ENCODE data around the gene N4BP3.
A peak's percentile ranks its signal among the peaks of the same experiment; 100 is the strongest.
"Not testable (repeated sequence)": the region's sequence is repeated elsewhere in the genome, so short reads cannot be mapped to it uniquely, and the experiment has no call there.

Gene N4BP3

GRCh38 chr5:178121391-178122276 lies 8.3 kb downstream of the N4BP3 start:
- no peak for DNase-seq (ENCODE audit: low spot score)

DNA sequence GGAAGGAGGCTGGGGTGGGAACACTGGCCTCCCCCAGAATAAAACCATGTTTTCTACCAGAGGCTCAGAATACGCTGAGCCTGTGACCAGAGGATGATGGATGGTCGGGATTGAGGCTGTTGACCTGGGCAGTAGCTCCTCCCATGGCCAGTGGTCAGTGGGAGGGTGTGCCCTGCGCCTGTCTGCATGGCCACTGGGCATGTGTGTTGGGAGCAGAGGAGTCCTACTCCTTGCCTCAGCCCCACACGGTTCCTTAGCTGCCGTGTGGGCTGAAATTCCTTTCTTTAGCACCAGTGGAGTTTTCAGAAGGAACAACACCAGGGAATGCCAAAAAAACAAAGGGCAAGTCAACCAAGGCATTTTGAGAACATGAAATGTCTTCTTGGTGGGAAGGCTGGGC lies 9.0 kb downstream of the N4BP3 start:
- no peak for DNase-seq (ENCODE audit: low spot score)

DNA sequence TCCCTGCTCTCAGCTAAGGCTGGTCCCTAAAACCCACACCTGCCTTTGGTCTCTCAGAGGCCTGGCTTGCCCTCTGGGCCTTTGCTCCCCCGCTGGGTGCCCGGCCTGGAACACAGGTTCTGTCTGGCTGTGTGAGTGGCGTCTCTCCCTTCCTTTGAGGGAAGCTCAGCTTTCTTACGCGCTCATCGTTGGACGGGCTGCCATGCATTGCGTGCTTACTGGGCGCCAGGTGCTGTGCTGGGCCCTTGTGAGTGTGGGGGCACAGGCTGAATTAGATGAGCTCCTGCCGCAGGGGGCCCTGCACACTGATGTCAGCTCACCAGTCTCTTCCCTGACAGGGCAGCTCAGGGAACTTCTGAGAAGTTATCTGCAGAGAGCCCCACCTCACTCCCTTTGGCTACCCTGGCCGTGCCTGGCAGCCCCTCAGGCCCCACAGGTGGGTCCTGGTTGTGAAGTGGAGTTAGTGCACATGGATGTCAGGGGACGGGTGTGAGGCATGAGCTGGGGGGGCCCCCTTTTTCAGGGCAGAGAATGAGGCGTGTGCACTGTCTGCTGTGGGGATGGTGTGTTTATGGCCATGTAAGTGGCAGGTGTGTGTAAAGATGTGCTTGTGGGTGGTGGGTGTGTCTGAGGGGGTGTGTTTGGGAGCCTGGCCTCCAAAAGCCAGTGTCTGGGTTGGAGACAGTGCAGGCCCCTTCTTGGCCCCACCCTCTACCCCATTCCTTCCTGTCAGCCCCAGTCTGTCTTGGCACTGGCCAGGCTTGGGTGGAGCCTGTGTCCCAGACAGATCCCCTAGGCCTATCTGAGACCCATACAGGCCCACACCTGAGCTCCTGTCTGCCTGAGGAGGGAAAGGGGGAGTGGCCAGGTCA lies 10.0 kb downstream of the N4BP3 start:
- DNase-seq (ENCODE audit: low spot score): no peak

- no peak for DNase-seq (ENCODE audit: low spot score)
Measured at GRCh38 chr5:178123966-178124925, 10.9 kb downstream of the N4BP3 start.

- DNase-seq (ENCODE audit: low spot score): no peak
Measured at GRCh38 chr5:178125253-178125906, 12.0 kb downstream of the N4BP3 start.

DNA sequence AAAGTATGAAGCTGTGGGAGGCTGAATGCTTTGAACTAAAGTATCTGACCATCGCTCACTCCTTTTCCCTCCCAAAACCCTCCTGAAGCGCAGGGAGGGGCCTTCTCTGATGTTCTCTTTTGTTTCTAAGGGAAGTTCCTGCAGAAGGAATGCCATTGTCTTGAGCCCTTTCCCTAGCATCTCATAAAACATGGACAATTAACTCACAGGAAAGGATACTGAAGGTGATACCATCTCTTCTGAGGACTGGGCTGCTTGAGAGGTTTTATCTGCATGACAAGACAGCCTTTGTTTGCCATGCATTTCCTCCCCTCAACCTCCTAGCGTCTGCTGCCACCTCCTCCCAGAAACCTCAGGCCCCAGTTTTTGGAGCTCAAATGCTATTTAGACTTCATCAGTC lies 13.2 kb downstream of the N4BP3 start:
- no peak for DNase-seq (ENCODE audit: low spot score)

DNA sequence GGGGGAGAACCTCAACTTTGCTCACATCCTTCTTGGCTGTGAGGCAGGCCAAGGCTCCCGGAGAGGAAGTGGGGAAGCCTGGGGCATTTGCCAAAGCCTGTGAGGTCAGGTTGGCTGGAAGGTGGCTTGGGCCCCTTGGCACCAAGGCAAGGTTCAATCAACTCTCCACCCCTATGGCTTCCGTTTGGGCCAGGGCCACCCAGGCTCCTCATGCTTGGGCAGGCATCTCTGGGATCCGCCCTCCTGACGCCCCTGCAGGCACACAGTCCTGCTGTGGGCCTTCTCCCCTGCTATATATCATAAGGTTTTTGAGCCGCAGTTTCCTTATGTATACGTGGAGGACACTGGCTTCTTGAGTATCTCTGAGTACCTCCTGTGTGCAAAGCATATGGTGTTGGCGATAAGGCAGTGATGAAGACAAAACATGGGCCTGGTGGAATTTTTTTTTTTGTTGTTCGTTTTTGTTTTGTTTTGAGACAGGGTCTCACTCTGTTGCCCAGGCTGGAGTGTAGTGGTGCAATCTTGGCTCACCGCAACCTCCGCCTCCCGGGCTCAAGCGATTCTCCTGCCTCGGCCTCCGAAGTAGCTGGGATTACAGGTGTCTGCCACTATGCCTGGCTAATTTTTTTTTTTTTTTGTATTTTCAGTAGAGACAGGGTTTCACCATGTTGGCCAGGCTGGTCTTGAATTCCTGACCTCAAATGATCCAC lies 14.1 kb downstream of the N4BP3 start:
- not testable (repeated sequence) for DNase-seq (ENCODE audit: low spot score)

GRCh38 chr5:178129296-178129695 lies 16.0 kb downstream of the N4BP3 start:
- DNase-seq (ENCODE audit: low spot score): no peak

DNA sequence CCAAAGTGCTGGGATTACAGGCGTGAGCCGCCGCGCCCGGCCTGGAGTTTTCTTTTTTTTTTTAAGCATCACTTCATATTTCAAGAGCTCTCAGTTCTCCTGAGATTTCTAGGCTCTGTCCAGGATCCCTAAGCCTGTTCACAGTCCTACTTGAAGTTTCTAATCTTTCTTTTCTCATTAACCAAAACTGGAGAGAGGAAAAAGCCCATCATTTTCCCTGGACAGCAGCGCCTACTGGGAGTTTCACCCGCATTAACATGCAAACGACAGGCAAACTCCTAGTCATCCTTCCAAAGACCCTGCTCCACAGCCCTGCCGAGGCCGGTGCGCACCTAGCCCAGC lies 16.9 kb downstream of the N4BP3 start:
- not testable (repeated sequence) for DNase-seq (ENCODE audit: low spot score)

- peak; percentile 87 for DNase-seq (ENCODE audit: low spot score)
Measured at GRCh38 chr5:178130576-178131445, 17.5 kb downstream of the N4BP3 start, which contains the start of gene RMND5B. TSS of gene RMND5B (plus strand) at chr5:178131014. CDS start at chr5:178138120, 7,106 bp downstream.

GRCh38 chr5:178131446-178131996 lies 18.2 kb downstream of the N4BP3 start:
- no peak for DNase-seq (ENCODE audit: low spot score)

DNA sequence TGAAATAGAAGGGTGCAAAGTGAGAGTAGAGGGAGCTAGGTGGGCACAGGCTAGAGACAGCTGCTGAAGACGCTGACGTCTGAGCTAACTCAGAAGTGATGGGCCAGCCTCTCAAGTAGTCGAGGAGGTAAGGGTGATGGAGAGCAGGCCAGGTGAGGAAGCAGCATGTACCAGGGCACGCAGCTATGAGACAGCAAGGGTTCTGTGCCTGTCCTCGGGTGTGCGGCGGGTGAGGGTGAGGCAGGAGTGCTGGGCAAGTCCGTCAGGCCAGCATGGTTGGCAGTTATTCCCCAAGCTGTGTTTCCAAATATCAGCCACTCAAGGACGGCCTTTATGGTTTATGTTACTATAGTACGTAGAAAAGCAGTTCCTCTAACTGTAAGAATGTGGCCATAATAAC lies 23.7 kb downstream of the N4BP3 start:
- no peak for DNase-seq (ENCODE audit: low spot score)

DNA sequence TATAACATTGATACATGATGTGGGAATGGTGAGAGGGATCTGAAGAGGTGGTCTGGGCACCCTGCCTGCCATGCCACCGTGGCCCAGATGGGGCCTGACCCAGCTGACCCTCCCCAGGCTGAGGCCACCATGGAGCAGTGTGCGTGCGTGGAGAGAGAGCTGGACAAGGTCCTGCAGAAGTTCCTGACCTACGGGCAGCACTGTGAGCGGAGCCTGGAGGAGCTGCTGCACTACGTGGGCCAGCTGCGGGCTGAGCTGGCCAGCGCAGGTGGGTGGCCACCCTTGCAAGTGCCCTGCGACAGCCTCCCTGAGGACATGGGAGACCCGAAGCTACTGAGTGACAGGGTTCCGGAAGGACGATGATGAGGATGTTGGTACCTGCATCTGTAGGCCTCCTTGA lies 24.7 kb downstream of the N4BP3 start:
- no peak for DNase-seq (ENCODE audit: low spot score)

DNA sequence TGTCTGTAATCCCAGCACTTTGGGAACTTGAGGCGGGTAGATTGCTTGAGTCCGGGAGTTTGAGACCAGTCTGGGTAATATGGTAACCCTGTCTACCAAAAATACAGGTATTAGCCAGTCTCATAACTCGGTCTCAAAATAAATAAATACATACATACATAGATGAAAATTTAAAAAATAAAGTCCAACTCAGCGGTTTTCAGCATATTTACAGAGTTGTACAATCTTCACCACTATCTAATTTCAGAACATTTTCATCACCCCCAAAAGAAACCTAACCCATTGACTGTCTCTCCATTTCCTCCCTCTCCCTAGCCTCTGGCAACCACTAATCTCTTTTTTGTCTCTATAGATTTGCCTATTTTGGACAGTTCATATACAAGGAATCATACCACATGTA lies 28.2 kb downstream of the N4BP3 start:
- no peak for DNase-seq (ENCODE audit: low spot score)

GRCh38 chr5:178142642-178143041 lies 29.3 kb downstream of the N4BP3 start:
- no peak for DNase-seq (ENCODE audit: low spot score)

DNA sequence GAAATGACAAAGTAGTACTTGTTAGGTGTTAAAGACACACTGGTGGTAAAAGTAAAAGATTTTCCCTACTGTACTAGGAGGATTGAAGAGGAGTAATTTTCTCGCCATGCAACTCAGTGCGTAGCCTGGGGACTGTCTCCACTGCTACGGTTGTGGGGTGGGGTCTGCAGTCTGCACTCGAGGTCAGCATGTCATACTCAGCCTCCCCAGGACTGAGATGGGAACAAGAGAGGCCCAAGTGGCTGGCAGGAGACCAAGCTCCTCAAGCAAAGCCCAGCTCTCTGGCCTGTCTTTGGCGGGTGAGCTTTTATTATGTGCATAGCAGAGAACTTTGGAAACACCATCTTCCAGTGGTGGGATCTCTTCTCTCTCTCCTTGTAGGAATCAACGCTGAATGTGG lies 29.9 kb downstream of the N4BP3 start:
- no peak for DNase-seq (ENCODE audit: low spot score)

- no peak for DNase-seq (ENCODE audit: low spot score)
Measured at GRCh38 chr5:178143901-178144300, 30.6 kb downstream of the N4BP3 start.

DNA sequence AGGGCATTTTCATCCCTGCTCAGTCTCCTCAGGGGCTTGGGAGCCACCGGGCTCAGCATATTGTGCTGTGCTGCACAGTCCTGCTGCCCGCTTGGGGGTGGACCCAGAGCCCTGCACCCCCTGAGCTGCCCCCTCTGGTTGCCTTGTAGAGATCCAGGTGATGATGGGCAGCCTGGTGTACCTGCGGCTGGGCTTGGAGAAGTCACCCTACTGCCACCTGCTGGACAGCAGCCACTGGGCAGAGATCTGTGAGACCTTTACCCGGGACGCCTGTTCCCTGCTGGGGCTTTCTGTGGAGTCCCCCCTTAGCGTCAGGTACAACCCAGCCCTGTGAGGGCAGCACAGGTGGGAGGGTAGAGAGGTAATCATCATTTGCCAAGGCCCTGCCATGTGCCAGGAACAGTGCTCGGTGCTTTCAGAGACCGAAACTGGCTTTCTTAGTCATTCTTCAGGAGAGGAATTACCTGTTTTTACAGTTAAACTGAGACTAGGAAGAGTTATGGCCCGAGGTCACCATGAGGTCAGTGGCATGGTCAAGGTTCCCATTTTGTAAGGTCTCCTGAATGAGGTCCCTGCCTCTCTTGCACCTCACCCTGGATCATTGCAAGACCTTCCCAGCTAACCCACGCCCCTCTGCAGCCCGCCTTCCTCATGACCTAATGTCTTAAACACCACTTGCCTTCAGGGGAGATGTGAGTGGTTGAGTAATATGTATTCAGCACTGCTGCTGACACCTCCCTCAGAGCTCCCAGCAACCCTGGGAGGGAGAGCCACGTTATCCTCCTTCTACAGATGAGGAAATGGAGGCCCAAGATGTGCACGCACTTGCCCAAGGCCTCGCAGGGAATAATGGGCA lies 32.9 kb downstream of the N4BP3 start:
- DNase-seq (ENCODE audit: low spot score): peak; percentile 49
